Activated B cell treated with CpG ODN at 0.5 μM for 24 hours (primary cell): ENCODE results near the gene C11orf65. TPM values are rescaled to one million over a fixed set of nuclear protein-coding genes. Genes with fewer than 3 reads are reported as not detected.

Source experiments
- ATAC-seq: fragments of 200-7000 bp; cut with Tn5 transposase; one replicate; pipeline ENCODE4 v1.10.0; 2021; ENCODE audit warnings: low read depth, mild to moderate bottlenecking, moderate library complexity
- CTCF ChIA-PET: fragments of 350-600 bp; sonication (Branson Sonifier 250); formaldehyde crosslinking; loops from one replicate; lab custom pipeline; 2021; ENCODE audit warnings: antibody characterized with exemption; lab: Charles Lee
- POLR2A ChIA-PET: fragments of 350-600 bp; sonication (Branson Sonifier 250); formaldehyde crosslinking; loops from one replicate; lab custom pipeline; 2021; ENCODE audit warnings: antibody characterized with exemption; lab: Charles Lee
- DNase-seq: peaks from one replicate; pipeline ENCODE4 v3.0.0; 2022
- H3K27ac Mint-ChIP-seq: one replicate; pipeline ENCODE4 v1.8.0; 2020; ENCODE audit warnings: mixed read lengths
- H3K27me3 Mint-ChIP-seq: one replicate; pipeline ENCODE4 v1.8.0; 2021; ENCODE audit warnings: mixed read lengths
- H3K36me3 Mint-ChIP-seq: one replicate; pipeline ENCODE4 v1.8.0; 2021; ENCODE audit warnings: low read depth, mixed read lengths
- H3K4me1 Mint-ChIP-seq: one replicate; pipeline ENCODE4 v1.8.0; 2021; ENCODE audit warnings: mixed read lengths
- H3K4me3 Mint-ChIP-seq: one replicate; pipeline ENCODE4 v1.8.0; 2020; ENCODE audit warnings: mild to moderate bottlenecking, mixed read lengths
- H3K9me3 Mint-ChIP-seq: one replicate; pipeline ENCODE4 v1.8.0; 2020; ENCODE audit warnings: mixed read lengths
- intact Hi-C: fragments of 100-400 bp; cut with micrococcal nuclease; formaldehyde crosslinking; loops from one replicate; pipeline ENCODE4 v1.15.1; 2024
- total RNA-seq: library from RNA; stranded (reverse); gene quantifications from 2 replicates; pipeline ENCODE4 v1.2.3, GENCODE V29; 2022
- TF ChIP-seq, protein P1 (sequence below): fragments of 200-600 bp; IDR thresholded peaks from one replicate; pipeline ENCODE4 v1.8.0; 2022; ENCODE audit warnings: antibody characterized with exemption, mild to moderate bottlenecking

C11orf65 gene
- total RNA-seq, 1 donor from 2014 or later = 1.7 TPM

DNA sequence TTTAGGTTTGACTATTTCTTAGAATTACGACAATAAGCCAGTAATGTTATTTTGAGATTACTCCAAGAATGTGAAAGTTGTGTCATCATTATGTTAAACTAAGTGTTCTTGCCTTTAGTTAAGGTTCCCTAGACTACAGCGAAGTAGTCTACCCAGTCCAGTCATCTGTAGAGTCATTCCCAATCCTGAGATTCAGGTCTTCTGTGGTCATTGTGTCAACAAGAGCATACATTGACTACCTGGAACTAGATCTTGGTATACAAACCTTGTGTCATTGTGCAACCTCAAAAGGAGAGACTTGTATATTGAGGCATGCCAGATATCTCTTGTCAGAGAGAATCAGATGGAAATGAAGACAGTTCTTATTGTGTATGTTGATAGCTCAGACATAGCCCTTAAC, 128.6 kb downstream of the C11orf65 start:
- ATAC-seq = no peak
- CTCF ChIA-PET = no interaction called here

GRCh38 chr11:108333403-108333899, 133.9 kb downstream of the C11orf65 start:
- CTCF ChIA-PET = no interaction called here
- POLR2A ChIA-PET = no interaction called here
- Mint-ChIP-seq H3K4me1 (no peaks in the 10 kb centered on the region), H3K9me3 (no peaks in the 10 kb centered on the region), H3K36me3 (peaks cover 87% of the 10 kb centered on the region), H3K27me3 (no peaks in the 10 kb centered on the region), H3K27ac (no peak overlapping the region), H3K4me3 (no peak overlapping the region)
- DNase-seq = no peak
- intact Hi-C loops = no loop called here
- TF ChIP-seq, protein P1, sequence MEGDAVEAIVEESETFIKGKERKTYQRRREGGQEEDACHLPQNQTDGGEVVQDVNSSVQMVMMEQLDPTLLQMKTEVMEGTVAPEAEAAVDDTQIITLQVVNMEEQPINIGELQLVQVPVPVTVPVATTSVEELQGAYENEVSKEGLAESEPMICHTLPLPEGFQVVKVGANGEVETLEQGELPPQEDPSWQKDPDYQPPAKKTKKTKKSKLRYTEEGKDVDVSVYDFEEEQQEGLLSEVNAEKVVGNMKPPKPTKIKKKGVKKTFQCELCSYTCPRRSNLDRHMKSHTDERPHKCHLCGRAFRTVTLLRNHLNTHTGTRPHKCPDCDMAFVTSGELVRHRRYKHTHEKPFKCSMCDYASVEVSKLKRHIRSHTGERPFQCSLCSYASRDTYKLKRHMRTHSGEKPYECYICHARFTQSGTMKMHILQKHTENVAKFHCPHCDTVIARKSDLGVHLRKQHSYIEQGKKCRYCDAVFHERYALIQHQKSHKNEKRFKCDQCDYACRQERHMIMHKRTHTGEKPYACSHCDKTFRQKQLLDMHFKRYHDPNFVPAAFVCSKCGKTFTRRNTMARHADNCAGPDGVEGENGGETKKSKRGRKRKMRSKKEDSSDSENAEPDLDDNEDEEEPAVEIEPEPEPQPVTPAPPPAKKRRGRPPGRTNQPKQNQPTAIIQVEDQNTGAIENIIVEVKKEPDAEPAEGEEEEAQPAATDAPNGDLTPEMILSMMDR = no peak
- no peak for ATAC-seq

More for the DNA sequence above, 128.6 kb downstream of the C11orf65 start:
- TF ChIP-seq, protein P1 = no peak
- intact Hi-C loops = no loop called here
- POLR2A ChIA-PET = no interaction called here
- no peak for DNase-seq
- H3K9me3 Mint-ChIP-seq = no peaks in the 10 kb centered on the region
- peaks cover 59% of the 10 kb centered on the region for H3K36me3 Mint-ChIP-seq
- H3K27ac Mint-ChIP-seq = no peak overlapping the region
- H3K27me3 Mint-ChIP-seq = no peaks in the 10 kb centered on the region
- H3K4me1 Mint-ChIP-seq = no peaks in the 10 kb centered on the region
- H3K4me3 Mint-ChIP-seq = no peak overlapping the region

Other genes with a start within 250 kb of the C11orf65 start
- gene NPAT, start 244.9 kb downstream of the C11orf65 start, total RNA-seq = 34.4 and 38.1 TPM in 2 replicates
- 164 and 184 TPM in 2 replicates for gene ATM, start 244.5 kb downstream of the C11orf65 start, total RNA-seq
- gene POGLUT3, start 30.9 kb upstream of the C11orf65 start, total RNA-seq = 3.7 TPM in 2 replicates
- 0.27 and 0.29 TPM in 2 replicates for gene EXPH5, start 126.2 kb upstream of the C11orf65 start, total RNA-seq
- gene DDX10, start 197.5 kb upstream of the C11orf65 start, total RNA-seq = 37.7 and 43.3 TPM in 2 replicates